Measurements from ENCODE around the gene CNTN2. TPM values are rescaled to one million over a fixed set of nuclear protein-coding genes. Genes with fewer than 3 reads are reported as not detected.

Gene CNTN2
- total RNA-seq, 1 donor from 2014 or later, result not detected

DNA sequence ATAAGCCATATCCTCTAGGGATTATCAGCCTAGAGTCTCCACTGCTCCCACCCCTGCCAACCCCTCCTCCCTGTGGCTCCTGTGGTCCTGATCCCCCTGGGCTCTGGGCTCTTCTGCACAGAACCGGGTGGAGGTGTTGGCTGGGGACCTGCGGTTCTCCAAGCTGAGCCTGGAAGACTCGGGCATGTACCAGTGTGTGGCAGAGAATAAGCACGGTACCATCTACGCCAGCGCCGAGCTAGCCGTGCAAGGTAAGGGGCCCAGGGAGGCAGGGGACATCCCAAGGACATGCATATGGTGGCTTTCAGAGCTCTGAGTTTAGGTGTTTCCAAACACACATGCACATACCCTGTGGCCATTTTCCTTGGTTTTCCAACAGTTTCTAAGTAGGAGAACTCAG lies 19.3 kb downstream of the CNTN2 start:
- Histone ChIP-seq H3K27me3 (ENCODE audit: control insufficient read depth, insufficient read depth, low read length) (peaks cover 8% of the 10 kb centered on the region), H3K36me3 (ENCODE audit: control insufficient read depth, insufficient read depth, low read length) (no peaks in the 10 kb centered on the region), H3K4me3 (ENCODE audit: low read depth, low read length) (no peak overlapping the region)
- TF ChIP-seq, protein P1, sequence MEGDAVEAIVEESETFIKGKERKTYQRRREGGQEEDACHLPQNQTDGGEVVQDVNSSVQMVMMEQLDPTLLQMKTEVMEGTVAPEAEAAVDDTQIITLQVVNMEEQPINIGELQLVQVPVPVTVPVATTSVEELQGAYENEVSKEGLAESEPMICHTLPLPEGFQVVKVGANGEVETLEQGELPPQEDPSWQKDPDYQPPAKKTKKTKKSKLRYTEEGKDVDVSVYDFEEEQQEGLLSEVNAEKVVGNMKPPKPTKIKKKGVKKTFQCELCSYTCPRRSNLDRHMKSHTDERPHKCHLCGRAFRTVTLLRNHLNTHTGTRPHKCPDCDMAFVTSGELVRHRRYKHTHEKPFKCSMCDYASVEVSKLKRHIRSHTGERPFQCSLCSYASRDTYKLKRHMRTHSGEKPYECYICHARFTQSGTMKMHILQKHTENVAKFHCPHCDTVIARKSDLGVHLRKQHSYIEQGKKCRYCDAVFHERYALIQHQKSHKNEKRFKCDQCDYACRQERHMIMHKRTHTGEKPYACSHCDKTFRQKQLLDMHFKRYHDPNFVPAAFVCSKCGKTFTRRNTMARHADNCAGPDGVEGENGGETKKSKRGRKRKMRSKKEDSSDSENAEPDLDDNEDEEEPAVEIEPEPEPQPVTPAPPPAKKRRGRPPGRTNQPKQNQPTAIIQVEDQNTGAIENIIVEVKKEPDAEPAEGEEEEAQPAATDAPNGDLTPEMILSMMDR (IDR thresholded peaks at IDR 0.05; ENCODE audit: insufficient read depth, low read length, poor library complexity, severe bottlenecking), result no peak
- DNase-seq (ENCODE audit: low read depth), result no peak

DNA sequence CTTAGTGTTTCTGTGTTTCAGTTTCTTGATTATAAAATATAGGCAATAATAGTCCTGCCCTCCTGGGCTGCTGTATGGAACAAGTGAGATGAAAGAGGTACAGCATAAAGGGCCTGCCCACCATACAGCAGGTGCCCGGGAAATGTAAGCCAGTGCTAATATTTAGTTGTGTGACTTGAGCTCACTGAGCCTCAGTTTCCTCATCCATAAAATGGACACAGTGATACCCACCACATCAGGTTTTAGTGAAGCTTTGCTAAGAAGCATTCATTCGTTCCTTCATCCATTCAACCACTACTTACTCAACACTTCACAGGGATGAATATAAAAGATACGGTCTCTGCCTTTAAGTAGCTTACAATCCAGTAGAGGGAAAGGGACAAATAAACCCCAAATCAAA lies 19.9 kb downstream of the CNTN2 start:
- H3K27me3 ChIP-seq (ENCODE audit: control insufficient read depth, insufficient read depth, low read length), result peaks cover 8% of the 10 kb centered on the region
- H3K36me3 ChIP-seq (ENCODE audit: control insufficient read depth, insufficient read depth, low read length), result no peaks in the 10 kb centered on the region
- no peak for DNase-seq (ENCODE audit: low read depth)
- TF ChIP-seq, protein P1 (IDR thresholded peaks at IDR 0.05; ENCODE audit: insufficient read depth, low read length, poor library complexity, severe bottlenecking), result no peak
- no peak overlapping the region for H3K4me3 ChIP-seq (ENCODE audit: low read depth, low read length)

DNA sequence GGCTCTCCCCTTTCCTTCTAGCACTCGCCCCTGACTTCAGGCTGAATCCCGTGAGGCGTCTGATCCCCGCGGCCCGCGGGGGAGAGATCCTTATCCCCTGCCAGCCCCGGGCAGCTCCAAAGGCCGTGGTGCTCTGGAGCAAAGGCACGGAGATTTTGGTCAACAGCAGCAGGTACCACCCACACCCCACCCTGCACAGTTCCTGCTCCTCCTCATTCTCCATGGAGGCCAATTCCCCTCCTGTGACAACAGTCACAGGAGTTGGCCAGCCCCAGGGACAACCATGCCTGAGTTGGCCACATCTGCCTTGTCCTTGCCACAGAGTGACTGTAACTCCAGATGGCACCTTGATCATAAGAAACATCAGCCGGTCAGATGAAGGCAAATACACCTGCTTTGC lies 21.3 kb downstream of the CNTN2 start:
- no peak for DNase-seq (ENCODE audit: low read depth)
- Histone ChIP-seq H3K36me3 (ENCODE audit: control insufficient read depth, insufficient read depth, low read length) (no peaks in the 10 kb centered on the region), H3K4me3 (ENCODE audit: low read depth, low read length) (no peak overlapping the region), H3K27me3 (ENCODE audit: control insufficient read depth, insufficient read depth, low read length) (peaks cover 5% of the 10 kb centered on the region)
- TF ChIP-seq, protein P1 (IDR thresholded peaks at IDR 0.05; ENCODE audit: insufficient read depth, low read length, poor library complexity, severe bottlenecking), result no peak

DNA sequence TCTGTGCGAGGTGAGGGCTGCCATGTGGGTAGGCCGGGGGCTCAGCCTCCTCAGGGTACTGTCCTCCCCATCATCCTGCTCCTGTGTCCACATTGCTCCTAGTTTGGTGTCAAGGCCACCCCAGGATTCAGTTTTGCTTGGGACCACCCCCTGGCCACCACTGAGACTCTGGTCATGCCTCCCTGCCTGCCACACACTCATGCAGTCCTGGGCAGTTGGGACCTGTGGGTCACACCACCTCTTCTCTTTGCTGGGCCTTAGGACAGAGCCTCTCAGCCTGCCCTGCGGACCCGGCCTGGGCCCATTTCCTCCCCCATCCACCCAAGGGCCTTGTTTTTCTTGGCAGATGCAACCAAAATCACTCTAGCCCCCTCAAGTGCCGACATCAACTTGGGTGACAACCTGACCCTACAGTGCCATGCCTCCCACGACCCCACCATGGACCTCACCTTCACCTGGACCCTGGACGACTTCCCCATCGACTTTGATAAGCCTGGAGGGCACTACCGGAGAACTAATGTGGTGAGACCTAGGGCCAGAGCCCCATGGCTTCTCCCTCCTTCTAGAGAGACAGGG lies 21.8 kb downstream of the CNTN2 start:
- Histone ChIP-seq H3K27me3 (ENCODE audit: control insufficient read depth, insufficient read depth, low read length) (peaks cover 8% of the 10 kb centered on the region), H3K36me3 (ENCODE audit: control insufficient read depth, insufficient read depth, low read length) (no peaks in the 10 kb centered on the region), H3K4me3 (ENCODE audit: low read depth, low read length) (no peak overlapping the region)
- TF ChIP-seq, protein P1 (IDR thresholded peaks at IDR 0.05; ENCODE audit: insufficient read depth, low read length, poor library complexity, severe bottlenecking), result no peak
- no peak for DNase-seq (ENCODE audit: low read depth)

DNA sequence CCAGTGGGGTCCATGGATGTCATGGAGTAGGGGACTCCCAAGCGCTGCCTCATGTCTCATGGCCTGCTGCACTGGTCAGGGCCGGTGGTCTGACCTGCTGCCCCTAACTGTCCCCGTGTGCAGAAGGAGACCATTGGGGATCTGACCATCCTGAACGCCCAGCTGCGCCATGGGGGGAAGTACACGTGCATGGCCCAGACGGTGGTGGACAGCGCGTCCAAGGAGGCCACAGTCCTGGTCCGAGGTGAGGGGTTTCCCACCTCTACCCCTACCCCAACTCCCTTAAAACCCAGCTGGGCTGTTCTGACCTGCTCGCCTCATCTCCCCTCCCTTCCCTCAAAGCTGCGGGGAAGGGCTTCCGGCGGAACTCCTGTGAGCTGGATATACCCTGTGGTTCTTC lies 22.7 kb downstream of the CNTN2 start:
- H3K4me3 ChIP-seq (ENCODE audit: low read depth, low read length), result no peak overlapping the region
- no peaks in the 10 kb centered on the region for H3K36me3 ChIP-seq (ENCODE audit: control insufficient read depth, insufficient read depth, low read length)
- TF ChIP-seq, protein P1 (IDR thresholded peaks at IDR 0.05; ENCODE audit: insufficient read depth, low read length, poor library complexity, severe bottlenecking), result no peak
- DNase-seq (ENCODE audit: low read depth), result no peak
- peaks cover 9% of the 10 kb centered on the region for H3K27me3 ChIP-seq (ENCODE audit: control insufficient read depth, insufficient read depth, low read length)

DNA sequence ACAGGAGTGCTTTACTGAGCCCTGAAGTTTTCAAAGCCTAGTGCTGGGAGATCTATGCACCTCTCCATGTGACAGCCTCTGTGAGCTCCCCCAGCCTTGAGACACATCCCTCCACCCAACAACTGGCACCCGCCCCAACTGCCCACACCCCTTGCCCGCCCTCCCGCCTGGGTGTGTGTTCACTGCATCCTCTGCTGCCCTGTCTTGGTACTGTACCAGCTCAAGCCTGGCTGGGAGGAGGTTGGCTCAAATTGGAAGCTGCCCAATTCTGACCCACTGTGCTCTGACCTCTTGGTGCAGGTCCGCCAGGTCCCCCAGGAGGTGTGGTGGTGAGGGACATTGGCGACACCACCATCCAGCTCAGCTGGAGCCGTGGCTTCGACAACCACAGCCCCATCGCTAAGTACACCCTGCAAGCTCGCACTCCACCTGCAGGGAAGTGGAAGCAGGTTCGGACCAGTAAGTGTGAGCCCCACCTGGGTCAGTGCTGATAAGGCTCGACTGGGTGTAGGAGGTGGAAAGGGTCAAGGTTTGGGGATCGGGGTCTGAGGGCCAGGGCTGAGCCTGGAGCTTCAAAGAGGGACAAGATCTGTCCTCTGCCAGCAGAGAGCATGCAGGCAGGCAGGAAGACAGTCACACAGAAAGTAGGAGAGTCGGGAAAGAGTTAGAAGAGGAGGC lies 23.3 kb downstream of the CNTN2 start:
- TF ChIP-seq, protein P1 (IDR thresholded peaks at IDR 0.05; ENCODE audit: insufficient read depth, low read length, poor library complexity, severe bottlenecking), result no peak
- no peak for DNase-seq (ENCODE audit: low read depth)
- Histone ChIP-seq H3K27me3 (ENCODE audit: control insufficient read depth, insufficient read depth, low read length) (peaks cover 9% of the 10 kb centered on the region), H3K4me3 (ENCODE audit: low read depth, low read length) (no peak overlapping the region), H3K36me3 (ENCODE audit: control insufficient read depth, insufficient read depth, low read length) (no peaks in the 10 kb centered on the region)
